Measurements from ENCODE around the gene AQP12A. TPM values are rescaled to one million over a fixed set of nuclear protein-coding genes. Genes with fewer than 3 reads are reported as not detected.

AQP12A gene
- total RNA-seq, 4 donors from 2014 or later: not detected

GRCh38 chr2:240707043-240707756 is 15.5 kb downstream of the AQP12A start:
- no peaks in the 10 kb centered on the region for H3K9me3 ChIP-seq
- intact Hi-C loops (cut with DNase I): loop anchor here (10.0 kb wide), 1 partner anchor 202 kb away; no protein-coding TSS in a partner anchor
- H3K4me3 ChIP-seq: no peak overlapping the region
- no peak for DNase-seq
- peaks cover 0 to 72% (median 0%) of the 10 kb centered on the region in 4 donors for H3K27me3 ChIP-seq
- no peaks in the 10 kb centered on the region for H3K4me1 ChIP-seq
- WGBS, 2 donors: 32 to 48% methylated on average over 10 to 15 of the region's 15 CpGs
- no peak for TF ChIP-seq POLR2A (IDR thresholded peaks at IDR 0.05)
- H3K36me3 ChIP-seq: no peaks in the 10 kb centered on the region
- no peak overlapping the region for H3K27ac ChIP-seq

GRCh38 chr2:240707821-240708220 is 16.2 kb downstream of the AQP12A start:
- TF ChIP-seq POLR2A (IDR thresholded peaks at IDR 0.05) (no peak), CTCF (IDR thresholded peaks at IDR 0.05) (no peak)
- Histone ChIP-seq H3K27me3 (peaks cover 0 to 66% (median 0%) of the 10 kb centered on the region in 4 donors), H3K27ac (no peak overlapping the region), H3K4me3 (no peak overlapping the region), H3K36me3 (no peaks in the 10 kb centered on the region), H3K4me1 (no peaks in the 10 kb centered on the region), H3K9me3 (no peaks in the 10 kb centered on the region)
- DNase-seq: no peak
- intact Hi-C loops (cut with DNase I): loop anchor here (10.0 kb wide), 1 partner anchor 203 kb away; no protein-coding TSS in a partner anchor
- 64 to 69% methylated on average over 10 of the region's 10 CpGs for WGBS, 2 donors

GRCh38 chr2:240708457-240708856 is 16.8 kb downstream of the AQP12A start:
- peaks cover 0 to 59% (median 0%) of the 10 kb centered on the region in 4 donors for H3K27me3 ChIP-seq
- intact Hi-C loops (cut with DNase I): loop anchor here (10.0 kb wide), 1 partner anchor 204 kb away; no protein-coding TSS in a partner anchor

GRCh38 chr2:240711296-240711695 is 19.6 kb downstream of the AQP12A start:
- no peak overlapping the region for H3K4me3 ChIP-seq
- 76 to 85% methylated on average over 3 to 5 of the region's 9 CpGs for WGBS, 2 donors
- H3K4me1 ChIP-seq: no peaks in the 10 kb centered on the region
- H3K9me3 ChIP-seq: no peaks in the 10 kb centered on the region
- no peak overlapping the region for H3K27ac ChIP-seq
- intact Hi-C loops (cut with DNase I): no loop called here
- TF ChIP-seq CTCF (IDR thresholded peaks at IDR 0.05) (no peak), POLR2A (IDR thresholded peaks at IDR 0.05) (no peak)
- no peak for DNase-seq
- H3K36me3 ChIP-seq: no peaks in the 10 kb centered on the region
- peaks cover 0 to 50% (median 0%) of the 10 kb centered on the region in 4 donors for H3K27me3 ChIP-seq

More at GRCh38 chr2:240708457-240708856, 16.8 kb downstream of the AQP12A start:
- Histone ChIP-seq H3K36me3 (no peaks in the 10 kb centered on the region), H3K4me3 (no peak overlapping the region), H3K4me1 (no peaks in the 10 kb centered on the region), H3K27ac (no peak overlapping the region), H3K9me3 (no peaks in the 10 kb centered on the region)
- TF ChIP-seq CTCF (IDR thresholded peaks at IDR 0.05): no peak
- WGBS, 2 donors: 67 to 72% methylated on average over 7 of the region's 7 CpGs
- no peak for DNase-seq

GRCh38 chr2:240711701-240712100 is 20.0 kb downstream of the AQP12A start:
- WGBS, 2 donors: 67 to 96% methylated on average over 1 to 4 of the region's 5 CpGs
- TF ChIP-seq POLR2A (IDR thresholded peaks at IDR 0.05) (no peak), CTCF (IDR thresholded peaks at IDR 0.05) (no peak)
- Histone ChIP-seq H3K27me3 (peaks cover 0 to 55% (median 0%) of the 10 kb centered on the region in 4 donors), H3K36me3 (no peaks in the 10 kb centered on the region), H3K9me3 (no peaks in the 10 kb centered on the region), H3K4me3 (no peak overlapping the region), H3K27ac (no peak overlapping the region), H3K4me1 (no peaks in the 10 kb centered on the region)
- intact Hi-C loops (cut with DNase I): no loop called here
- DNase-seq: no peak
